IMR-90 (cell line): ENCODE results near the gene NACC2. TPM values are rescaled to one million over a fixed set of nuclear protein-coding genes. Genes with fewer than 3 reads are reported as not detected.

ENCODE experiments used
- ATAC-seq: fragments of 200-7000 bp; cut with Tn5 transposase; 2 replicates; pipeline ENCODE4 v1.9.1; 2020; ENCODE audit warnings: low read depth, mild to moderate bottlenecking, moderate library complexity
- BruUV-seq: library from RNA; stranded (reverse); fragments of 400-500 nt; replicated peaks from 2 replicates; lab custom pipeline; 2021; lab: Mats Ljungman, UMichigan
- CTCF ChIA-PET: fragments of 300-600 bp; formaldehyde crosslinking; extraction: SDS; loops from one replicate; lab custom pipeline; 2021; ENCODE audit warnings: antibody characterized with exemption; lab: Yijun Ruan, JAX
- POLR2A ChIA-PET: fragments of 300-600 bp; sonication (Branson Sonifier 250); formaldehyde crosslinking; loops from one replicate; lab custom pipeline; 2022; ENCODE audit warnings: antibody characterized with exemption; ENCODE audit not compliant: unreplicated experiment; lab: Charles Lee
- DNase-seq: peaks from one replicate; pipeline ENCODE4 v3.0.0; 2013
- H2AFZ ChIP-seq: replicated peaks from 2 replicates; pipeline ENCODE3; 2013; ENCODE audit warnings: low read length, mild to moderate bottlenecking; ENCODE audit not compliant: poor library complexity
- H2AK5ac ChIP-seq: 2 replicates; pipeline ENCODE4 v1.6.1; 2013; ENCODE audit warnings: low read depth, low read length, inconsistent platforms
- H2AK9ac ChIP-seq: replicated peaks from 2 replicates; pipeline ENCODE3; 2013; ENCODE audit warnings: mild to moderate bottlenecking, low read depth, low read length, moderate library complexity; ENCODE audit not compliant: poor library complexity
- H2BK120ac ChIP-seq: 2 replicates; pipeline ENCODE4 v1.6.1; 2013; ENCODE audit warnings: low read depth, low read length, inconsistent platforms
- H2BK15ac ChIP-seq: 3 replicates; pipeline ENCODE4 v1.6.1; 2013; ENCODE audit warnings: low read depth, low read length, inconsistent platforms
- H2BK20ac ChIP-seq: 2 replicates; pipeline ENCODE4 v1.6.1; 2013; ENCODE audit warnings: low read depth, mild to moderate bottlenecking, inconsistent platforms, low read length, moderate library complexity
- H2BK5ac ChIP-seq: 2 replicates; pipeline ENCODE4 v1.6.1; 2013; ENCODE audit warnings: mild to moderate bottlenecking, low read depth, low read length, inconsistent platforms; ENCODE audit not compliant: poor library complexity, severe bottlenecking
- H3K14ac ChIP-seq: replicated peaks from 2 replicates; pipeline ENCODE4 v1.6.1; 2013; ENCODE audit warnings: low read depth, low read length, inconsistent platforms
- H3K18ac ChIP-seq: 2 replicates; pipeline ENCODE4 v1.6.1; 2013; ENCODE audit warnings: low read depth, low read length, control low read depth
- H3K23ac ChIP-seq: 2 replicates; pipeline ENCODE4 v1.6.1; 2013; ENCODE audit warnings: low read depth, low read length, inconsistent platforms
- H3K27ac ChIP-seq: 2 replicates; pipeline ENCODE4 v1.5.1; 2013; ENCODE audit warnings: mild to moderate bottlenecking, control low read depth, low read length; ENCODE audit not compliant: insufficient read depth
- H3K27me3 ChIP-seq: 2 replicates; pipeline ENCODE4 v1.6.1; 2013; ENCODE audit warnings: low read length; ENCODE audit not compliant: control insufficient read depth, insufficient read depth
- H3K36me3 ChIP-seq: 2 replicates; pipeline ENCODE4 v1.6.1; 2013; ENCODE audit warnings: low read length, mixed read lengths; ENCODE audit not compliant: control insufficient read depth, insufficient read depth
- H3K4ac ChIP-seq: 2 replicates; pipeline ENCODE4 v1.6.1; 2013; ENCODE audit warnings: low read depth, low read length, inconsistent platforms
- H3K4me1 ChIP-seq: 2 replicates; pipeline ENCODE4 v1.6.1; 2013; ENCODE audit warnings: low read length, mixed read lengths; ENCODE audit not compliant: control insufficient read depth, insufficient read depth
- H3K4me2 ChIP-seq: 2 replicates; pipeline ENCODE4 v1.6.1; 2013; ENCODE audit warnings: low read depth, mild to moderate bottlenecking, control low read depth, low read length, moderate library complexity
- H3K4me3 ChIP-seq: 2 replicates; pipeline ENCODE4 v1.5.1; 2013; ENCODE audit warnings: low read depth, mild to moderate bottlenecking, control low read depth, low read length, moderate library complexity; ENCODE audit not compliant: insufficient read depth
- H3K56ac ChIP-seq: 2 replicates; pipeline ENCODE4 v1.6.1; 2013; ENCODE audit warnings: low read length, inconsistent platforms; ENCODE audit not compliant: insufficient read depth; ENCODE audit errors: extremely low read depth
- H3K79me1 ChIP-seq, 2 experiments: 2 replicates each; pipeline ENCODE4 v1.6.1; 2013; ENCODE audit warnings: low read length in 2 of 2, inconsistent platforms in 1 of 2, low read depth in 1 of 2
- H3K9ac ChIP-seq: 2 replicates; pipeline ENCODE4 v1.6.1; 2013; ENCODE audit warnings: low read depth, low read length, control low read depth
- H3K9me1 ChIP-seq: 2 replicates; pipeline ENCODE4 v1.6.1; 2013; ENCODE audit warnings: low read length, inconsistent platforms; ENCODE audit not compliant: insufficient read depth
- H3K9me3 ChIP-seq: 2 replicates; pipeline ENCODE4 v1.6.1; 2013; ENCODE audit warnings: low read length; ENCODE audit not compliant: control insufficient read depth, insufficient read depth
- H4K20me1 ChIP-seq: 2 replicates; pipeline ENCODE4 v1.6.1; 2013; ENCODE audit warnings: low read length, inconsistent platforms; ENCODE audit not compliant: insufficient read depth
- H4K5ac ChIP-seq: 2 replicates; pipeline ENCODE4 v1.6.1; 2013; ENCODE audit warnings: mild to moderate bottlenecking, low read depth, low read length, control low read depth
- H4K8ac ChIP-seq, 2 experiments: 2 replicates each; pipeline ENCODE4 v1.6.1; 2013; ENCODE audit warnings: low read depth in 2 of 2, low read length in 2 of 2, control low read depth in 1 of 2, inconsistent platforms in 1 of 2
- H4K91ac ChIP-seq: 2 replicates; pipeline ENCODE4 v1.6.1; 2013; ENCODE audit warnings: low read depth, low read length, inconsistent platforms; ENCODE audit not compliant: insufficient read depth
- BHLHE40 ChIP-seq: fragments of 150-350 bp; IDR thresholded peaks from 2 replicates; pipeline ENCODE4 v1.6.1; 2016; ENCODE audit warnings: mild to moderate bottlenecking, low read depth, low read length
- CEBPB ChIP-seq: IDR thresholded peaks from 2 replicates; pipeline ENCODE4 v1.6.1; 2012; ENCODE audit warnings: low read depth, low read length, improper control_type of control experiment
- CHD1 ChIP-seq: IDR thresholded peaks from 2 replicates; pipeline ENCODE4 v1.6.1; 2012; ENCODE audit warnings: low read depth, low read length, improper control_type of control experiment
- FOS ChIP-seq: fragments of 150-350 bp; IDR thresholded peaks from 2 replicates; pipeline ENCODE4 v1.6.1; 2016; ENCODE audit warnings: low read depth, low read length
- MAFK ChIP-seq: IDR thresholded peaks from 2 replicates; pipeline ENCODE4 v1.6.1; 2012; ENCODE audit warnings: low read depth, low read length, improper control_type of control experiment
- MAZ ChIP-seq: IDR thresholded peaks from 2 replicates; pipeline ENCODE4 v1.6.1; 2012; ENCODE audit warnings: low read depth, mild to moderate bottlenecking, low read length, improper control_type of control experiment, moderate library complexity, borderline replicate concordance
- MXI1 ChIP-seq: IDR thresholded peaks from 2 replicates; pipeline ENCODE4 v1.6.1; 2012; ENCODE audit warnings: low read depth, mild to moderate bottlenecking, low read length, moderate library complexity, borderline replicate concordance
- NFE2L2 ChIP-seq: fragments of 150-350 bp; IDR thresholded peaks from 2 replicates; pipeline ENCODE4 v1.6.1; 2016; ENCODE audit warnings: low read depth, mild to moderate bottlenecking, low read length
- POLR2A ChIP-seq: IDR thresholded peaks from 2 replicates; pipeline ENCODE4 v1.6.1; 2012; ENCODE audit warnings: mild to moderate bottlenecking, low read depth, low read length
- RAD21 ChIP-seq: IDR thresholded peaks from 2 replicates; pipeline ENCODE4 v1.6.1; 2012; ENCODE audit warnings: low read length, improper control_type of control experiment
- RCOR1 ChIP-seq: IDR thresholded peaks from 2 replicates; pipeline ENCODE4 v1.6.1; 2012; ENCODE audit warnings: mild to moderate bottlenecking, low read length, improper control_type of control experiment; ENCODE audit not compliant: insufficient replicate concordance
- RFX5 ChIP-seq: IDR thresholded peaks from 2 replicates; pipeline ENCODE4 v1.8.0; 2012; ENCODE audit warnings: low read depth, mild to moderate bottlenecking, low read length, moderate library complexity
- SMC3 ChIP-seq: fragments of 150-350 bp; IDR thresholded peaks from 2 replicates; pipeline ENCODE4 v1.6.1; 2016; ENCODE audit warnings: low read depth, mild to moderate bottlenecking, antibody characterized with exemption, low read length, moderate library complexity
- WGBS, 2 experiments: methylation state at CpG; one replicate each; pipeline versions ENCODE4 v1.1.5 to v1.1.7; 2013; ENCODE audit warnings: missing lambda C conversion rate in 2 of 2; ENCODE audit not compliant: insufficient read length in 1 of 2; ENCODE audit errors: extremely low coverage in 2 of 2; 5-methylcytosine and 5-hydroxymethylcytosine counted together
- dilution Hi-C: fragments of 300-500 bp; cut with HindIII; formaldehyde crosslinking; loops from one replicate; pipeline ENCODE4 v1.14.3; 2018; ENCODE audit warnings: low sequenced_read_pairs; ENCODE audit not compliant: unreplicated experiment
- in situ Hi-C: fragments of 300-500 bp; cut with MboI; formaldehyde crosslinking; loops from 3 replicates; pipeline ENCODE4 v1.14.3; 2019; ENCODE audit warnings: low sequenced_read_pairs, inconsistent platforms, mixed read lengths
- intact Hi-C: fragments of 100-400 bp; cut with micrococcal nuclease; formaldehyde crosslinking; loops from 2 replicates; pipeline ENCODE4 v1.10.0; 2022
- polyA plus RNA-seq, 3 experiments: library from polyadenylated mRNA; depleted of rRNA; stranded (reverse); fragments of >200 nt; gene quantifications; 2 replicates each; pipeline ENCODE4 v1.2.3, GENCODE V29; 2012; ENCODE audit warnings: low replicate concordance in 1 of 3
- total RNA-seq: library from RNA; depleted of rRNA; stranded (reverse); fragments of >200 nt; gene quantifications from 2 replicates; pipeline ENCODE4 v1.2.3, GENCODE V29; 2012
- TF ChIP-seq, protein P1 (sequence below): fragments of 150-350 bp; IDR thresholded peaks from 2 replicates; pipeline ENCODE4 v1.6.1; 2017; ENCODE audit warnings: mild to moderate bottlenecking, antibody characterized with exemption, low read length, low read depth
- TF ChIP-seq, protein P2 (sequence below): conservative IDR thresholded peaks from 2 replicates; pipeline ENCODE4 v1.5.1; 2012; ENCODE audit warnings: mild to moderate bottlenecking, low read depth, low read length, improper control_type of control experiment
- TF ChIP-seq, protein P3 (sequence below): fragments of 150-350 bp; IDR thresholded peaks from 2 replicates; pipeline ENCODE4 v1.6.1; 2016; ENCODE audit warnings: low read depth, mild to moderate bottlenecking, low read length, moderate library complexity, borderline replicate concordance

The NACC2 gene
- total and polyA plus RNA-seq, 2 of the 4 experiments (the other 2 are of a cell fraction), result 7.9 to 19.0 TPM

DNA sequence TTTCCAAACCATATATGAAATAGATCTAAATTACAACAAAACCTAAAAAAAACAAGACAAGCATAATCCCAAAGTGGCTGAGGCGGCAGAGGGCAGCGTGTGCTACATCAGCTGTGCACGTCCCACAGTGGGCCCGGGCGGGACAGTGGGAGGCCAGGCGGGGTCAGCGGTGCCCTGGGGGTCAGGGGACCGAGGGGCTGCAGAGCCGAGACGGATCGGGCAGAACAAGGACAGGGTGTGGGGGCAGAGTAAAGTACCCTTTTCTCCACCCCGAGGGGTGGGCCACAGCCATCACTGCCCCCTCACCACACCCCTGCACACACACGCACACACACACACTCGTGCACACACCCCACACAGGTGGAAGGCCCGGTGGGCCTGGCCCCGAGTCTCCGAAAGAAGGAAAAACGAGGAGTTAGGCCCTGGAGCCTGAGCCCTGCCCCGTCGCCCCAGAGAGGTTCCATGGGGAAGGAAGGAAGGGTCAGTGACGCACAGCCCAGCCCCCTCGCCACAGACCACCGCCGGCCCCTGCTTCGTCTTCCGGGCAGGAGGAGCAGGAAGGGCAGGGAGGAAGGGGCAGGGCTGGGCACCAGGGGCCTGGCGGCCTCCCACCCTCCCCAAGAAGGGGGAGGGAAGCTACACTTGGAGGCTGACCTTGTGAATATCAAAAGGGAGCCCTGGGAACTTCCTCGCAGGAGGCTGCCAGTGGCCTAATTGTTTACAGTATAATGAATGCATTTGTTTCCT lies 84.3 kb downstream of the NACC2 start:
- no TSS peak for BruUV-seq
- ATAC-seq (no peak), DNase-seq (no peak)
- Histone ChIP-seq H2AFZ (peak overlapping the region; percentile 34), H3K4ac (no peak overlapping the region), H2BK120ac (no peak overlapping the region), H4K8ac (no peak overlapping the region), H2AK9ac (no peak overlapping the region), H3K4me2 (no peak overlapping the region), H2AK5ac (no peak overlapping the region), H3K36me3 (peaks cover 25% of the 10 kb centered on the region), H3K27ac (no peak overlapping the region), H3K27me3 (no peaks in the 10 kb centered on the region), H2BK20ac (no peak overlapping the region), H3K23ac (no peak overlapping the region), H2BK5ac (no peak overlapping the region), H3K79me1 (peaks cover 9 to 47% of the 10 kb centered on the region in 2 experiments), H2BK15ac (no peak overlapping the region), H3K9me1 (peaks cover 12% of the 10 kb centered on the region), H3K4me3 (no peak overlapping the region), H3K56ac (no peak overlapping the region), H4K91ac (no peak overlapping the region), H3K18ac (no peak overlapping the region), H4K5ac (no peak overlapping the region), H3K9me3 (no peaks in the 10 kb centered on the region), H3K9ac (no peak overlapping the region), H4K20me1 (peaks cover 14% of the 10 kb centered on the region; the same call in 1 of the 2 replicates), H3K4me1 (peaks cover 23% of the 10 kb centered on the region), H3K14ac (no peak overlapping the region)
- in situ Hi-C loops, result no loop called here
- 97% methylated on average over 7 of the region's 28 CpGs; no CpG with 5 or more reads in 1 of the 2 experiments for WGBS, 2 experiments
- dilution Hi-C loops, result no loop called here
- intact Hi-C loops, result no loop called here
- POLR2A ChIA-PET, result no interaction called here
- CTCF ChIA-PET, result no interaction called here
- TF ChIP-seq, protein P1, sequence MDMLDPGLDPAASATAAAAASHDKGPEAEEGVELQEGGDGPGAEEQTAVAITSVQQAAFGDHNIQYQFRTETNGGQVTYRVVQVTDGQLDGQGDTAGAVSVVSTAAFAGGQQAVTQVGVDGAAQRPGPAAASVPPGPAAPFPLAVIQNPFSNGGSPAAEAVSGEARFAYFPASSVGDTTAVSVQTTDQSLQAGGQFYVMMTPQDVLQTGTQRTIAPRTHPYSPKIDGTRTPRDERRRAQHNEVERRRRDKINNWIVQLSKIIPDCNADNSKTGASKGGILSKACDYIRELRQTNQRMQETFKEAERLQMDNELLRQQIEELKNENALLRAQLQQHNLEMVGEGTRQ, result no peak
- TF ChIP-seq RFX5, result no peak
- TF ChIP-seq CEBPB, result no peak
- TF ChIP-seq NFE2L2, result no peak
- TF ChIP-seq RAD21, result no peak
- TF ChIP-seq, protein P2, sequence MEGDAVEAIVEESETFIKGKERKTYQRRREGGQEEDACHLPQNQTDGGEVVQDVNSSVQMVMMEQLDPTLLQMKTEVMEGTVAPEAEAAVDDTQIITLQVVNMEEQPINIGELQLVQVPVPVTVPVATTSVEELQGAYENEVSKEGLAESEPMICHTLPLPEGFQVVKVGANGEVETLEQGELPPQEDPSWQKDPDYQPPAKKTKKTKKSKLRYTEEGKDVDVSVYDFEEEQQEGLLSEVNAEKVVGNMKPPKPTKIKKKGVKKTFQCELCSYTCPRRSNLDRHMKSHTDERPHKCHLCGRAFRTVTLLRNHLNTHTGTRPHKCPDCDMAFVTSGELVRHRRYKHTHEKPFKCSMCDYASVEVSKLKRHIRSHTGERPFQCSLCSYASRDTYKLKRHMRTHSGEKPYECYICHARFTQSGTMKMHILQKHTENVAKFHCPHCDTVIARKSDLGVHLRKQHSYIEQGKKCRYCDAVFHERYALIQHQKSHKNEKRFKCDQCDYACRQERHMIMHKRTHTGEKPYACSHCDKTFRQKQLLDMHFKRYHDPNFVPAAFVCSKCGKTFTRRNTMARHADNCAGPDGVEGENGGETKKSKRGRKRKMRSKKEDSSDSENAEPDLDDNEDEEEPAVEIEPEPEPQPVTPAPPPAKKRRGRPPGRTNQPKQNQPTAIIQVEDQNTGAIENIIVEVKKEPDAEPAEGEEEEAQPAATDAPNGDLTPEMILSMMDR, result no peak
- no peak for TF ChIP-seq CHD1
- TF ChIP-seq BHLHE40, result no peak
- TF ChIP-seq POLR2A, result no peak
- no peak for TF ChIP-seq SMC3
- no peak for TF ChIP-seq FOS
- no peak for TF ChIP-seq MAFK
- TF ChIP-seq, protein P3, sequence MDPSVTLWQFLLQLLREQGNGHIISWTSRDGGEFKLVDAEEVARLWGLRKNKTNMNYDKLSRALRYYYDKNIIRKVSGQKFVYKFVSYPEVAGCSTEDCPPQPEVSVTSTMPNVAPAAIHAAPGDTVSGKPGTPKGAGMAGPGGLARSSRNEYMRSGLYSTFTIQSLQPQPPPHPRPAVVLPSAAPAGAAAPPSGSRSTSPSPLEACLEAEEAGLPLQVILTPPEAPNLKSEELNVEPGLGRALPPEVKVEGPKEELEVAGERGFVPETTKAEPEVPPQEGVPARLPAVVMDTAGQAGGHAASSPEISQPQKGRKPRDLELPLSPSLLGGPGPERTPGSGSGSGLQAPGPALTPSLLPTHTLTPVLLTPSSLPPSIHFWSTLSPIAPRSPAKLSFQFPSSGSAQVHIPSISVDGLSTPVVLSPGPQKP, result no peak
- TF ChIP-seq RCOR1, result no peak
- no peak for TF ChIP-seq MXI1
- no peak for TF ChIP-seq MAZ
